Transverse colon (tissue), 4 donors: ENCODE data around the gene APOC4. TPM values are rescaled to one million over a fixed set of nuclear protein-coding genes. Genes with fewer than 3 reads are reported as not detected.

Experiments
- DNase-seq: peaks from one replicate; pipeline ENCODE4 v3.0.0-alpha.2; 2019
- H3K27ac ChIP-seq, 4 donors: fragments of 200-600 bp; sonication (generic); 2 replicates each; pipeline ENCODE4 v1.5.1; 2016 to 2018; ENCODE audit warnings: inconsistent platforms in 4 of 4
- H3K27me3 ChIP-seq: fragments of 200-600 bp; sonication (generic); 2 replicates; pipeline ENCODE4 v1.5.1; 2017; ENCODE audit warnings: inconsistent platforms
- H3K36me3 ChIP-seq, 4 donors: fragments of 200-600 bp; sonication (generic); 2 replicates each; pipeline ENCODE4 v1.5.1; 2017 to 2019; ENCODE audit warnings: inconsistent platforms in 4 of 4
- H3K4me1 ChIP-seq, 4 donors: fragments of 200-600 bp; sonication (generic); 2 replicates each; pipeline ENCODE4 v1.5.1; 2017 to 2020; ENCODE audit warnings: inconsistent platforms in 4 of 4
- H3K4me3 ChIP-seq, 4 donors: fragments of 200-600 bp; sonication (generic); 1 replicate in 1 of 4; 2 replicates in 3 of 4; pipeline versions ENCODE4 v1.5.1 to v1.6.1; 2017 to 2019; ENCODE audit warnings: inconsistent platforms in 4 of 4
- H3K9me3 ChIP-seq, 2 donors: fragments of 200-600 bp; sonication (generic); 2 replicates each; pipeline ENCODE4 v1.5.1; 2017 to 2019; ENCODE audit warnings: inconsistent platforms in 2 of 2
- EP300 ChIP-seq: sonication (generic); formaldehyde crosslinking; IDR thresholded peaks from one replicate; pipeline ENCODE4 v1.6.1; 2017; ENCODE audit warnings: antibody characterized with exemption, low read depth
- POLR2A ChIP-seq: fragments of 450-650 bp; IDR thresholded peaks from one replicate; pipeline ENCODE4 v1.6.1; 2016; ENCODE audit warnings: antibody characterized with exemption, mild to moderate bottlenecking, moderate library complexity
- POLR2AphosphoS5 ChIP-seq, 3 donors: sonication (generic); formaldehyde crosslinking; IDR thresholded peaks; one replicate each; pipeline ENCODE4 v1.6.1; 2016; ENCODE audit warnings: antibody characterized with exemption in 3 of 3
- WGBS, 2 donors: methylation state at CpG; one replicate each; pipeline ENCODE4 v1.1.5; 2018; ENCODE audit warnings: low coverage in 1 of 2; 5-methylcytosine and 5-hydroxymethylcytosine counted together
- in situ Hi-C, 4 donors: fragments of 200-750 bp; cut with MboI; loops; one replicate each; pipeline versions ENCODE4 v1.15.0 to v1.15.1; 2017; ENCODE audit warnings: low sequenced_read_pairs in 3 of 4, low pct_ligation_motif_present in 1 of 4, low pct_unique_long_range_greater_than_20kb in 1 of 4
- intact Hi-C: fragments of 100-400 bp; cut with DNase I; formaldehyde crosslinking; loops from one replicate; pipeline ENCODE4 v1.15.1; 2023; ENCODE audit warnings: low total_unique reads
- total RNA-seq, 4 donors: library from RNA; depleted of rRNA; stranded (reverse); fragments of >200 nt; gene quantifications; one replicate each; pipeline ENCODE4 v1.1.0, GENCODE V29; 2016
- TF ChIP-seq, protein P1 (sequence below), 5 experiments: fragments of 200-600 bp in 3 of 5; fragments of 450-650 bp in 2 of 5; sonication (generic) in 3 of 5; IDR thresholded peaks; 1 replicate in 2 of 5; 2 replicates in 3 of 5; pipeline ENCODE4 v1.5.1; 2016 to 2017; ENCODE audit warnings: antibody characterized with exemption in 5 of 5, inconsistent platforms in 3 of 5, mild to moderate bottlenecking in 2 of 5, moderate library complexity in 1 of 5

The APOC4 gene
- total RNA-seq, 4 donors from 2014 or later: not detected

DNA sequence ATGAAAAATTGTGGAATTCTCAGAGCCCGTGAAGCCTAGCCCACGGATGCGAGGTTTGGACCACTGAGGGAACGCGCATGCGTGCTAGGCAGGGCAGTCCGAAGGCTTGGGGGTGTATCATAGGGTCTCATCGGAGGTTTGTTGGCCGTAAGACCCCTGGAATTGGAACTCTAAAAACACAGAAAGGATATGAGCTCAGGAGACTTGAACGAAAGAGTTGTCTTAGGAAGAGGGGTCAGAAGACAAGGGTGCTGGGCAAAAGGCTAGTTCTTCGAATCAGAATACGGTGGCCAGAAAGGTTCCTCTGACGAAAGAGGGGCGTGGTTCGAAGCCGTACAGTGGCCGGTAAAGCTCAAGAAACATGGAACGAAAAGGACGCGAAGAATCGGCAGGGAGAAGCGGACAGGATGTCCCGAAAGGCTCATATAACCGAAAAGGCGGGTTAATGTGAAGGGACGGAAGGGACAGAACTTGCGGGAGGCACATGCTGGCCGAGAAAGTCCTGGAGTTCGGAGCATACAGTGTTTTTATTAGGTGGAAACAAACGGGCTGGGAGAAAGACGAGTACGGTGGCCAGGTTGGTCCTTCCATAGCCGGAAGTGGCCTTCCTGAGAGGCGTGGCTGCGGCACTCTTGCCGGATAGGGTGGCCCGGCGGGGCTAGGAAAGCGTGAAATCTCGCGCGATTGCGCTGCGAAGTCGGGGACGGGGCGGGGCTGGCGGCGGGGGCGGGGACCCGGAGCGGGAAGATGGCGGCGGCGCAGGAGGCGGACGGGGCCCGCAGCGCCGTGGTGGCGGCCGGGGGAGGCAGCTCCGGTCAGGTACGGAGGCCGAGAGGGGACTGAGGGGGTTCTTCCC is 12.8 kb downstream of the APOC4 start, which contains the start of gene CLPTM1:
Gene CLPTM1, plus strand, starts transcription at position 732 of the 856 bp plus-strand sequence. Its CDS starts 16 bp downstream, at position 748.
- peaks cover 17 to 42% (median 25%) of the 10 kb centered on the region in 4 donors for H3K4me1 ChIP-seq
- H3K27ac ChIP-seq: peak within 1 kb of the TSS; percentile 87 to 95 (median 93)
- H3K36me3 ChIP-seq: peaks cover 0 to 7% (median 0%) of the 10 kb centered on the region in 4 donors
- intact Hi-C loops (no loop called here), in situ Hi-C loops (loop anchor here in 1 of 4 donors (5.0 kb wide), 1 partner anchor 53 kb away; no protein-coding TSS in a partner anchor)
- DNase-seq: peak; percentile 97
- H3K4me3 ChIP-seq: peak within 1 kb of the TSS; percentile 70 to 95 (median 88)
- 0% methylated on average over 10 to 54 of the region's 65 CpGs for whole genome bisulfite sequencing, 2 donors
- no peaks in the 10 kb centered on the region for H3K27me3 ChIP-seq
- TF ChIP-seq, protein P1, sequence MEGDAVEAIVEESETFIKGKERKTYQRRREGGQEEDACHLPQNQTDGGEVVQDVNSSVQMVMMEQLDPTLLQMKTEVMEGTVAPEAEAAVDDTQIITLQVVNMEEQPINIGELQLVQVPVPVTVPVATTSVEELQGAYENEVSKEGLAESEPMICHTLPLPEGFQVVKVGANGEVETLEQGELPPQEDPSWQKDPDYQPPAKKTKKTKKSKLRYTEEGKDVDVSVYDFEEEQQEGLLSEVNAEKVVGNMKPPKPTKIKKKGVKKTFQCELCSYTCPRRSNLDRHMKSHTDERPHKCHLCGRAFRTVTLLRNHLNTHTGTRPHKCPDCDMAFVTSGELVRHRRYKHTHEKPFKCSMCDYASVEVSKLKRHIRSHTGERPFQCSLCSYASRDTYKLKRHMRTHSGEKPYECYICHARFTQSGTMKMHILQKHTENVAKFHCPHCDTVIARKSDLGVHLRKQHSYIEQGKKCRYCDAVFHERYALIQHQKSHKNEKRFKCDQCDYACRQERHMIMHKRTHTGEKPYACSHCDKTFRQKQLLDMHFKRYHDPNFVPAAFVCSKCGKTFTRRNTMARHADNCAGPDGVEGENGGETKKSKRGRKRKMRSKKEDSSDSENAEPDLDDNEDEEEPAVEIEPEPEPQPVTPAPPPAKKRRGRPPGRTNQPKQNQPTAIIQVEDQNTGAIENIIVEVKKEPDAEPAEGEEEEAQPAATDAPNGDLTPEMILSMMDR (IDR thresholded peaks at IDR 0.05): peak in 2 of 5 experiments; percentile 14 to 30
- TF ChIP-seq POLR2AphosphoS5 (IDR thresholded peaks at IDR 0.05) (peak; percentile 73 to 94 (median 79)), EP300 (no peak), POLR2A (peak; percentile 81)
- no peaks in the 10 kb centered on the region for H3K9me3 ChIP-seq

DNA sequence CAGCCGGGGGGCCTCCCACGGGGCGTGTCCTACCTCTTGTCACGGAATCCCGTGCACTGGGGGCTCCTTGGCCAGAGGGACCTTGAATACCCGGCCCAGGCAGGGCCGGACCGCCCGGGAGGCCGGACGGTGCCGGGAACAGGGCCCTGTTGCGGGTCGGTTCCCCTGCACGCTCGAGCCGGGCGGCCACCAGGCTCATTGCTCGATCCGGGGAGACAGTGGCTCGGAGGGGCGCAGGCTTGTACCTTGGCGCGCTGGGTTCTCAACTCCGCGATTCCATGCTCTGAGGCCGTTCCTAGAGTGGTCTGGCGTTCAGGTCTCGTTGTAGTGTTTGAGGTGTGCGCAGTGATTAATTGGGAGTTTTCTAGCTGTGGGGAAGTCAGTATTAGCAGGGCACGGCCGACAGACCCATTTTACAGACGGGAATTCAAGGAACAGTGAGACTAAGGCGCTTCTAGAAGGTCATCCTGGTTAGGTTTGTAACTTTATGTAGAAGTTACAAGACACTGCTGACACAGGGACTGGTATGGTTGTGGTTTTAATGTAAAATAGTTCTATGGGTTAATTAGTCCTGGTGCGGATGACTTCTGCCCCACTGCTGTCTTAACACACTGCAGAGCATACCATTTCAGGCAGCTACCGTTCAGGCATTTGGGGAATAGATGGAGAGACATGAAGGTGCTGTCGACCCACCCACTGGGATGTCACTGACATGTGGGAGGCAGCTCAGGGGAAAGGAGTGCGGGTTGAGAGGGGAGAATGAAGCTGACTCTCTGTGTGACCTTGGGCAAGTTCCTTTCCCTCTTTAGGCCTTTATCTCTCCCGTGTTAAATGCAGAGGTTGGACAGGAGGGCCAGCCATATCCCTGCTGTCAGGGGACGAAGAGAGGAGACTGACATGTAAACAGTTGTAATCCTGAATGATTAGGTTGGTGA is 13.7 kb downstream of the APOC4 start:
- in situ Hi-C loops (no loop called here), intact Hi-C loops (no loop called here)
- Histone ChIP-seq H3K27me3 (no peaks in the 10 kb centered on the region), H3K27ac (peak overlapping the region; percentile 87 to 95 (median 93)), H3K4me3 (peak overlapping the region; percentile 70 to 95 (median 88)), H3K36me3 (no peaks in the 10 kb centered on the region), H3K4me1 (peaks cover 17 to 42% (median 25%) of the 10 kb centered on the region in 4 donors), H3K9me3 (no peaks in the 10 kb centered on the region)
- no peak for DNase-seq
- WGBS, 2 donors: 2 to 10% methylated on average over 8 to 39 of the region's 40 CpGs
- TF ChIP-seq EP300 (no peak), POLR2A (no peak), POLR2AphosphoS5 (IDR thresholded peaks at IDR 0.05) (no peak)
- TF ChIP-seq, protein P1 (IDR thresholded peaks at IDR 0.05): no peak

DNA sequence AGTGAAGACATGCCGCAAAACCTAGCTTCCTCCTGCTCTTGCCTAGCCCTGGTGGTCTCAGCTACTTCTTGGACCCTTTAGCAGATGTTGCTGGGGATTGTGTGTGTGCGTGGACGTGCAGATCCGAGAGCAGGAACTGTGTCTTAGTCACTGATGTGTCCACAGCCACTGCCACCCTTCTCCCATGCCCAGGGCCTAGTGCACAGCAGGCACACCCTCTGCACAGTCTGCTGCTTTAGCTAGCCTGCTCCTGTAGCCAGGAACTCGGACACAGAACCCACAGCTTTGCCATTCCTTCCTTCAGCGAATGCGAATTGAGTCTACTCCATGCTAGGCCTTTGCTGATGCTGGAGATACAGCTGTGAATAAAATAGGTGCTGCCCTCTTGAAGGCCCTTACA is 15.5 kb downstream of the APOC4 start:
- intact Hi-C loops: no loop called here
- no peak for DNase-seq
- Histone ChIP-seq H3K4me3 (no peak overlapping the region), H3K27ac (no peak overlapping the region), H3K9me3 (no peaks in the 10 kb centered on the region), H3K36me3 (peaks cover 0 to 12% (median 0%) of the 10 kb centered on the region in 4 donors), H3K4me1 (peaks cover 17 to 35% (median 23%) of the 10 kb centered on the region in 4 donors), H3K27me3 (no peaks in the 10 kb centered on the region)
- in situ Hi-C loops: no loop called here
- no peak for TF ChIP-seq POLR2AphosphoS5 (IDR thresholded peaks at IDR 0.05)
- no peak for TF ChIP-seq EP300
- no peak for TF ChIP-seq POLR2A
- TF ChIP-seq, protein P1 (IDR thresholded peaks at IDR 0.05): no peak
- 89% methylated on average over 7 of the region's 7 CpGs; no CpG with 5 or more reads in 1 of the 2 donors for WGBS, 2 donors
